ENCODE results near the gene CRYBB3. TPM values are rescaled to one million over a fixed set of nuclear protein-coding genes. Genes with fewer than 3 reads are reported as not detected.

CRYBB3 gene
- total and polyA plus RNA-seq, 2 donors from 2014 or later = 5.3 TPM; not detected in 1

DNA sequence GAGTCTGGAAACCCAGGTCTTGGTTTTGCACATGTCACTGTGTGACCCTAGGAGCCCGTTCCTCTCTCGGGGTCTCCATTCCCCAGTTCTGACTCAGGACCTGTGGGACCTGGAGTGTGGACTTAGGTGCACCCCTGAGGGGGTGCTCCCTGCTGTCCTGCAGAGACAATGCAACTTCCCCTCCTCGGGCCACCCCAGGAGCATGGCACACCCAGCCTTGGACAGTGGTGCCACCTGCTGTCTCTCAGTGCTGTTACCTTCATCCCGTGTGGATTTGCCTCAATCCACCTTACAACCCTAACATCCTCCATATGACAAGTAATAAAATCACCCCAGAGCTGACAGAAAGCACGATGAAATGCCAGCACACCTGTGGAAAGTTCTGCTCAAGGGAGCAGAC is 27.5 kb upstream of the CRYBB3 start:
- no peak overlapping the region for H3K9ac ChIP-seq (ENCODE audit: low read length in 3 of 3)
- H3K9me3 ChIP-seq (ENCODE audit: control insufficient read depth in 2 of 3, insufficient read depth in 1 of 3, low read length in 3 of 3) = no peaks in the 10 kb centered on the region
- no peak for DNase-seq
- intact Hi-C loops (cut with DNase I) = no loop called here
- peaks cover 0 to 35% (median 28%) of the 10 kb centered on the region in 3 donors for H3K36me3 ChIP-seq (ENCODE audit: control insufficient read depth in 2 of 3, insufficient read depth in 3 of 3, low read length in 3 of 3)
- no peak overlapping the region for H3K27ac ChIP-seq (ENCODE audit: low read depth in 2 of 2, low read length in 2 of 2)
- H3K27me3 ChIP-seq (ENCODE audit: control insufficient read depth, insufficient read depth, low read length) = no peaks in the 10 kb centered on the region
- FAIRE-seq = no peak
- H3K4me1 ChIP-seq (ENCODE audit: control insufficient read depth in 2 of 3, insufficient read depth in 2 of 3, low read depth in 1 of 3, low read length in 3 of 3) = no peaks in the 10 kb centered on the region
- H3K4me3 ChIP-seq (ENCODE audit: low read length in 3 of 3) = no peak overlapping the region
- TF ChIP-seq CTCF (IDR thresholded peaks at IDR 0.05; ENCODE audit: borderline replicate concordance, extremely low read depth, insufficient read depth) = peak; percentile 41

DNA sequence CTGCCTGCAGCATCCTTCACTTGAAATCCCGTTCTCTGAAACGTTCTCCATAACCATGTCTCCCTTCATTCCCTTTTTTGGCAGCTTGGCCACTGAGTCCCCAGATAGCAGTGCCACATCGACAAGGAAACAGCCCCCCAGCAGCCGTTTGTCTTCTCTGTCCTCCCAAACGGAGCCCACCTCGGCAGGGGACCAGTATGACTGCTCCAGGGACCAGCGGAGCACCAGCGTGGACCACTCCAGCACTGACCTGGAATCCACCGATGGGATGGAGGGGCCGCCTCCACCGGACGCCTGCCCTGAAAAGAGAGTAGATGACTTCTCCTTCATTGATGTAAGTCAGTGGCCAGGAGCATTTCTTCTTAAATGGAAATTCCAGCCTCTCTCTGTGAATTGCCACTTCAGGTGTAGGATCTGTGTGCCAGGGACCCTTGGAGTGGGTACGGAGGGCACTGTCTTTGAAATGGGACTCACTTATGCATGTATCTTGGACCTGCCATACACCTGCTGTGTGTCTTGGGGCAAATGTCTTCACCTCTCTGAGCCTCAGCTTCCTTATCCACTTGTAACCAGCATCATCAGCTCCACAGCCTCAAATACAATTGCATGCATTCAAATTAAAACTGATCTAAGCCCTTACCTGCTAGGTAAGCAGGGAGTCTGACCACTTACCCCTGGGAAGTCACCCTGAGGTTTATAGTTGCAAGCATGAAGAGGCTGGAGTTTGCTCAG is 25.3 kb upstream of the CRYBB3 start:
- peaks cover 0 to 41% (median 28%) of the 10 kb centered on the region in 3 donors for H3K36me3 ChIP-seq (ENCODE audit: control insufficient read depth in 2 of 3, insufficient read depth in 3 of 3, low read length in 3 of 3)
- no peaks in the 10 kb centered on the region for H3K9me3 ChIP-seq (ENCODE audit: control insufficient read depth in 2 of 3, insufficient read depth in 1 of 3, low read length in 3 of 3)
- no peak overlapping the region for H3K27ac ChIP-seq (ENCODE audit: low read depth in 2 of 2, low read length in 2 of 2)
- intact Hi-C loops (cut with DNase I) = no loop called here
- no peak for TF ChIP-seq CTCF (IDR thresholded peaks at IDR 0.05; ENCODE audit: borderline replicate concordance, extremely low read depth, insufficient read depth)
- DNase-seq (no peak), FAIRE-seq (no peak)
- no peak overlapping the region for H3K9ac ChIP-seq (ENCODE audit: low read length in 3 of 3)
- H3K27me3 ChIP-seq (ENCODE audit: control insufficient read depth, insufficient read depth, low read length) = no peaks in the 10 kb centered on the region
- H3K4me3 ChIP-seq (ENCODE audit: low read length in 3 of 3) = no peak overlapping the region
- no peaks in the 10 kb centered on the region for H3K4me1 ChIP-seq (ENCODE audit: control insufficient read depth in 2 of 3, insufficient read depth in 2 of 3, low read depth in 1 of 3, low read length in 3 of 3)

GRCh38 chr22:25174888-25175411 is 24.7 kb upstream of the CRYBB3 start:
- Histone ChIP-seq H3K36me3 (ENCODE audit: control insufficient read depth in 2 of 3, insufficient read depth in 3 of 3, low read length in 3 of 3) (peaks cover 0 to 48% (median 28%) of the 10 kb centered on the region in 3 donors), H3K4me1 (ENCODE audit: control insufficient read depth in 2 of 3, insufficient read depth in 2 of 3, low read depth in 1 of 3, low read length in 3 of 3) (no peaks in the 10 kb centered on the region), H3K27me3 (ENCODE audit: control insufficient read depth, insufficient read depth, low read length) (no peaks in the 10 kb centered on the region), H3K4me3 (ENCODE audit: low read length in 3 of 3) (no peak overlapping the region), H3K9me3 (ENCODE audit: control insufficient read depth in 2 of 3, insufficient read depth in 1 of 3, low read length in 3 of 3) (no peaks in the 10 kb centered on the region), H3K27ac (ENCODE audit: low read depth in 2 of 2, low read length in 2 of 2) (no peak overlapping the region), H3K9ac (ENCODE audit: low read length in 3 of 3) (no peak overlapping the region)
- DNase-seq (no peak), FAIRE-seq (no peak)
- intact Hi-C loops (cut with DNase I) = no loop called here
- TF ChIP-seq CTCF (IDR thresholded peaks at IDR 0.05; ENCODE audit: borderline replicate concordance, extremely low read depth, insufficient read depth) = no peak

All from kidney (tissue), 14 donors.